SK-N-SH treated with all-trans-retinoic acid at 6 μM for 48 hours (cell line): ENCODE data around the gene CANT1.

Experiments used
- ATAC-seq: fragments of 200-7000 bp; cut with Tn5 transposase; 3 replicates; pipeline ENCODE4 v1.9.1; 2020; ENCODE audit warnings: mild to moderate bottlenecking, moderate library complexity
- ARNTL ChIP-seq: fragments of 450-650 bp; formaldehyde crosslinking; IDR thresholded peaks from 2 replicates; pipeline ENCODE4 v1.5.0; 2020; ENCODE audit warnings: low read depth, mild to moderate bottlenecking, moderate library complexity, borderline replicate concordance
- CSDC2 ChIP-seq: fragments of 250-450 bp; sonication (Bioruptor Pico); IDR thresholded peaks from 2 replicates; pipeline ENCODE4 v1.5.0; 2020; ENCODE audit warnings: mild to moderate bottlenecking, moderate library complexity
- ESRRG ChIP-seq: fragments of 250-450 bp; sonication (Bioruptor Pico); IDR thresholded peaks from 2 replicates; pipeline ENCODE4 v1.6.1; 2021; ENCODE audit warnings: mild to moderate bottlenecking
- GLIS3 ChIP-seq: fragments of 250-450 bp; sonication (Bioruptor Pico); IDR thresholded peaks from 2 replicates; pipeline ENCODE4 v1.5.0; 2020; ENCODE audit warnings: mild to moderate bottlenecking, moderate library complexity
- ISL1 ChIP-seq: fragments of 250-450 bp; sonication (Bioruptor Pico); IDR thresholded peaks from 2 replicates; pipeline ENCODE4 v2.1.2; 2022; ENCODE audit warnings: mild to moderate bottlenecking, moderate library complexity
- OSR1 ChIP-seq: fragments of 250-450 bp; sonication (Bioruptor Pico); IDR thresholded peaks from 2 replicates; pipeline ENCODE4 v1.8.0; 2022; ENCODE audit warnings: moderate library complexity, mild to moderate bottlenecking, inconsistent platforms
- PPARA ChIP-seq: fragments of 250-450 bp; sonication (Bioruptor Pico); IDR thresholded peaks from 2 replicates; pipeline ENCODE4 v1.5.0; 2020; ENCODE audit warnings: mild to moderate bottlenecking, borderline replicate concordance
- RARB ChIP-seq: fragments of 250-450 bp; sonication (Bioruptor Pico); IDR thresholded peaks from 2 replicates; pipeline ENCODE4 v1.8.0; 2021; ENCODE audit warnings: mild to moderate bottlenecking, moderate library complexity
- SNAI2 ChIP-seq: fragments of 250-450 bp; sonication (Bioruptor Pico); IDR thresholded peaks from 2 replicates; pipeline ENCODE4 v1.5.0; 2020; ENCODE audit warnings: mild to moderate bottlenecking, moderate library complexity
- TCF4 ChIP-seq: fragments of 250-450 bp; sonication (Bioruptor Pico); IDR thresholded peaks from 2 replicates; pipeline ENCODE4 v1.8.0; 2021; ENCODE audit warnings: mild to moderate bottlenecking, moderate library complexity, borderline replicate concordance
- TOX ChIP-seq: fragments of 250-450 bp; sonication (Bioruptor Pico); IDR thresholded peaks from 2 replicates; pipeline ENCODE4 v1.8.0; 2021; ENCODE audit warnings: mild to moderate bottlenecking, moderate library complexity, borderline replicate concordance
- ZC3H10 ChIP-seq: fragments of 250-450 bp; sonication (Bioruptor Pico); IDR thresholded peaks from 2 replicates; pipeline ENCODE4 v1.5.1; 2021; ENCODE audit warnings: mild to moderate bottlenecking, moderate library complexity
- ZFP3 ChIP-seq: fragments of 250-450 bp; sonication (Bioruptor Pico); IDR thresholded peaks from 2 replicates; pipeline ENCODE4 v1.5.0; 2020; ENCODE audit warnings: mild to moderate bottlenecking, moderate library complexity
- ZFP30 ChIP-seq: fragments of 450-650 bp; formaldehyde crosslinking; IDR thresholded peaks from 2 replicates; pipeline ENCODE4 v1.5.0; 2022; ENCODE audit warnings: mild to moderate bottlenecking, moderate library complexity
- ZNF565 ChIP-seq: fragments of 450-650 bp; formaldehyde crosslinking; conservative IDR thresholded peaks from 2 replicates; pipeline ENCODE4 v1.5.0; 2020; ENCODE audit warnings: low read depth, mild to moderate bottlenecking, moderate library complexity
- ZNF70 ChIP-seq: fragments of 450-650 bp; formaldehyde crosslinking; IDR thresholded peaks from 2 replicates; pipeline ENCODE4 v1.5.0; 2020; ENCODE audit warnings: mild to moderate bottlenecking, moderate library complexity
- ZNF8 ChIP-seq: fragments of 450-650 bp; formaldehyde crosslinking; IDR thresholded peaks from 2 replicates; pipeline ENCODE4 v1.5.0; 2020; ENCODE audit warnings: mild to moderate bottlenecking, moderate library complexity
- TF ChIP-seq, protein P1 (sequence below): fragments of 250-450 bp; sonication (Bioruptor Pico); IDR thresholded peaks from 2 replicates; pipeline ENCODE4 v1.5.0; 2020; ENCODE audit warnings: mild to moderate bottlenecking, moderate library complexity
- TF ChIP-seq, protein P2 (sequence below): fragments of 250-450 bp; sonication (Bioruptor Pico); IDR thresholded peaks from 2 replicates; pipeline ENCODE4 v1.8.0; 2020; ENCODE audit warnings: mild to moderate bottlenecking, moderate library complexity, borderline replicate concordance
- TF ChIP-seq, protein P3 (sequence below): fragments of 250-450 bp; sonication (Bioruptor Pico); IDR thresholded peaks from 2 replicates; pipeline ENCODE4 v1.8.0; 2021; ENCODE audit warnings: low read depth, mild to moderate bottlenecking, moderate library complexity, borderline replicate concordance
- TF ChIP-seq, protein P4 (sequence below): fragments of 250-450 bp; sonication (Bioruptor Pico); IDR thresholded peaks from 2 replicates; pipeline ENCODE4 v1.5.1; 2021; ENCODE audit warnings: mild to moderate bottlenecking, moderate library complexity
- TF ChIP-seq, protein P5 (sequence below): fragments of 250-450 bp; sonication (Bioruptor Pico); IDR thresholded peaks from 2 replicates; pipeline ENCODE4 v1.5.1; 2020; ENCODE audit warnings: low read depth, mild to moderate bottlenecking, moderate library complexity

The CANT1 gene

DNA sequence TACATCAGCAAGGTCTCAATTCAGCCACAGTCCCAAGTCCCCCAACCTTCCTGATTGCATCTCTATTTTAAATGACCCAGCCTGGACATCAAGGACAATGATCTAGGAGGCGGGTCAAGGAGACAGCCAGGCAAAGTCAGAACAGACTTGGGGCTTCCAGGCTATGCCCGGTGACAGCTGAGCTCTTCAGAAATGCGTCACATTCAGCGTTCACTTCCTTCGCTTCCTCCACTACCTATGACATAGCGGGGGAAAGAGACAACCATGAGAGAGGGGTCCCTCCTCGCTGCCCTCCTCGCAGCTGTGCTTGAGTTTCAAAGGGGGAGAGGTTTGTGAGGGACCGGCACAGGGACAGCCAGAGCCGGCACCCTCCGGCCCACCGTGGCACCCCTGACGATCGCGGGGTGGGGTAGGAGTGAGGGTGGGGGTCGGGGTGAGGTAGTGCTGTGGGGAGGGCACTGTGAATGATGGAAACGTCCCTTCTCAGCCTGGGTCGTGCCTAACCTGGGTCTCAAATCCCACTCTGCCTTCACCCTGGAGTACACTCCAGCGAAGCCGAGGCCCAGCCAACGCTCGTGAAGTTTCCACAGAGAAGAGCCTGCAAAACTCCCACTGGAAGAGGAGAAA, 17.5 kb downstream of the CANT1 start:
- ATAC-seq, result no peak
- TF ChIP-seq GLIS3 (CRISPR knock-in tag) (no peak), ZFP30 (no peak), ARNTL (CRISPR knock-in tag) (no peak)
- TF ChIP-seq, protein P1, sequence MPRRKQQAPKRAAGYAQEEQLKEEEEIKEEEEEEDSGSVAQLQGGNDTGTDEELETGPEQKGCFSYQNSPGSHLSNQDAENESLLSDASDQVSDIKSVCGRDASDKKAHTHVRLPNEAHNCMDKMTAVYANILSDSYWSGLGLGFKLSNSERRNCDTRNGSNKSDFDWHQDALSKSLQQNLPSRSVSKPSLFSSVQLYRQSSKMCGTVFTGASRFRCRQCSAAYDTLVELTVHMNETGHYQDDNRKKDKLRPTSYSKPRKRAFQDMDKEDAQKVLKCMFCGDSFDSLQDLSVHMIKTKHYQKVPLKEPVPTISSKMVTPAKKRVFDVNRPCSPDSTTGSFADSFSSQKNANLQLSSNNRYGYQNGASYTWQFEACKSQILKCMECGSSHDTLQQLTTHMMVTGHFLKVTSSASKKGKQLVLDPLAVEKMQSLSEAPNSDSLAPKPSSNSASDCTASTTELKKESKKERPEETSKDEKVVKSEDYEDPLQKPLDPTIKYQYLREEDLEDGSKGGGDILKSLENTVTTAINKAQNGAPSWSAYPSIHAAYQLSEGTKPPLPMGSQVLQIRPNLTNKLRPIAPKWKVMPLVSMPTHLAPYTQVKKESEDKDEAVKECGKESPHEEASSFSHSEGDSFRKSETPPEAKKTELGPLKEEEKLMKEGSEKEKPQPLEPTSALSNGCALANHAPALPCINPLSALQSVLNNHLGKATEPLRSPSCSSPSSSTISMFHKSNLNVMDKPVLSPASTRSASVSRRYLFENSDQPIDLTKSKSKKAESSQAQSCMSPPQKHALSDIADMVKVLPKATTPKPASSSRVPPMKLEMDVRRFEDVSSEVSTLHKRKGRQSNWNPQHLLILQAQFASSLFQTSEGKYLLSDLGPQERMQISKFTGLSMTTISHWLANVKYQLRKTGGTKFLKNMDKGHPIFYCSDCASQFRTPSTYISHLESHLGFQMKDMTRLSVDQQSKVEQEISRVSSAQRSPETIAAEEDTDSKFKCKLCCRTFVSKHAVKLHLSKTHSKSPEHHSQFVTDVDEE (CRISPR knock-in tag), result no peak

DNA sequence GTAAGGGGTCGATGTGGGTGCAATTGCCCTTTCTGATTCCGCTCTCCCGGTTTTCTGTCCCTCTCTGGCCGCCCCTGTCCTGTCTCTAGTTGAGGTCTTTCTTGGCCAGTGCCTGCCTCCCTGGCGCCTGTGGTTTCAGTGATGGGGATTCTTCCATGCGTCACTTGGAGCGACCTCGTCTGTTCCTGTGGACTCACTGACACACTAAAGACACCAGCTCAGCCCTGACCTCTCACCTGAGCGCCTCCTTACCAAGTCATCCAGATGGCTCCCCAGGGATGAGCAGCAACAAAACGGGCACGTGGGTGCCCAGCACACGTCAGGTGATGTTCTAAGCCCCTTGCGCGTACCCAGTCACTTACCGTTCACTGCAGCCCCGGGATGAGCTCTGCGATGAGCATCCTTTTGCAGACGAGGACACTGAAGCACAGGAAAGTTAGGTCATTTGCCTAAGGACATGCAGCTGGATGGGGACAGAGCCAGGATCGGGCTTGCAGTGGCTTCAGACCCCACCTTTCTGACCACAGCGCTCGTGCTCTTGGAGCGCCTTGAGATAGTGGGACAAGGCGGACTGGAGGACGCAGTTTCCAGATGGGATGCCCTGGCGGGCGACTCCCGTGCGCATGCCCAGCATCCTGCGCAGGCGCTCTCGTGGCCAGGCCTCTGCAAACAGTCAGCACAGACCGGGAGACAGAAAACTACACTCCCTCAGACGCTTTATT, 18.4 kb downstream of the CANT1 start:
- TF ChIP-seq ZNF565 (CRISPR knock-in tag) (no peak), ZC3H10 (CRISPR knock-in tag) (no peak), ISL1 (CRISPR knock-in tag) (no peak), CSDC2 (CRISPR knock-in tag) (no peak), ZFP3 (CRISPR knock-in tag) (no peak), OSR1 (CRISPR knock-in tag) (no peak), SNAI2 (CRISPR knock-in tag) (no peak), PPARA (CRISPR knock-in tag) (no peak), ZNF8 (CRISPR knock-in tag) (no peak), GLIS3 (CRISPR knock-in tag) (no peak), ARNTL (CRISPR knock-in tag) (no peak)
- TF ChIP-seq, protein P2, sequence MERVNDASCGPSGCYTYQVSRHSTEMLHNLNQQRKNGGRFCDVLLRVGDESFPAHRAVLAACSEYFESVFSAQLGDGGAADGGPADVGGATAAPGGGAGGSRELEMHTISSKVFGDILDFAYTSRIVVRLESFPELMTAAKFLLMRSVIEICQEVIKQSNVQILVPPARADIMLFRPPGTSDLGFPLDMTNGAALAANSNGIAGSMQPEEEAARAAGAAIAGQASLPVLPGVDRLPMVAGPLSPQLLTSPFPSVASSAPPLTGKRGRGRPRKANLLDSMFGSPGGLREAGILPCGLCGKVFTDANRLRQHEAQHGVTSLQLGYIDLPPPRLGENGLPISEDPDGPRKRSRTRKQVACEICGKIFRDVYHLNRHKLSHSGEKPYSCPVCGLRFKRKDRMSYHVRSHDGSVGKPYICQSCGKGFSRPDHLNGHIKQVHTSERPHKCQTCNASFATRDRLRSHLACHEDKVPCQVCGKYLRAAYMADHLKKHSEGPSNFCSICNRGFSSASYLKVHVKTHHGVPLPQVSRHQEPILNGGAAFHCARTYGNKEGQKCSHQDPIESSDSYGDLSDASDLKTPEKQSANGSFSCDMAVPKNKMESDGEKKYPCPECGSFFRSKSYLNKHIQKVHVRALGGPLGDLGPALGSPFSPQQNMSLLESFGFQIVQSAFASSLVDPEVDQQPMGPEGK (CRISPR knock-in tag), result no peak
- TF ChIP-seq, protein P3, sequence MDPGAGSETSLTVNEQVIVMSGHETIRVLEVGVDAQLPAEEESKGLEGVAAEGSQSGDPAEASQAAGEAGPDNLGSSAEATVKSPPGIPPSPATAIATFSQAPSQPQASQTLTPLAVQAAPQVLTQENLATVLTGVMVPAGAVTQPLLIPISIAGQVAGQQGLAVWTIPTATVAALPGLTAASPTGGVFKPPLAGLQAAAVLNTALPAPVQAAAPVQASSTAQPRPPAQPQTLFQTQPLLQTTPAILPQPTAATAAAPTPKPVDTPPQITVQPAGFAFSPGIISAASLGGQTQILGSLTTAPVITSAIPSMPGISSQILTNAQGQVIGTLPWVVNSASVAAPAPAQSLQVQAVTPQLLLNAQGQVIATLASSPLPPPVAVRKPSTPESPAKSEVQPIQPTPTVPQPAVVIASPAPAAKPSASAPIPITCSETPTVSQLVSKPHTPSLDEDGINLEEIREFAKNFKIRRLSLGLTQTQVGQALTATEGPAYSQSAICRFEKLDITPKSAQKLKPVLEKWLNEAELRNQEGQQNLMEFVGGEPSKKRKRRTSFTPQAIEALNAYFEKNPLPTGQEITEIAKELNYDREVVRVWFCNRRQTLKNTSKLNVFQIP (CRISPR knock-in tag), result no peak
- TF ChIP-seq, protein P4, sequence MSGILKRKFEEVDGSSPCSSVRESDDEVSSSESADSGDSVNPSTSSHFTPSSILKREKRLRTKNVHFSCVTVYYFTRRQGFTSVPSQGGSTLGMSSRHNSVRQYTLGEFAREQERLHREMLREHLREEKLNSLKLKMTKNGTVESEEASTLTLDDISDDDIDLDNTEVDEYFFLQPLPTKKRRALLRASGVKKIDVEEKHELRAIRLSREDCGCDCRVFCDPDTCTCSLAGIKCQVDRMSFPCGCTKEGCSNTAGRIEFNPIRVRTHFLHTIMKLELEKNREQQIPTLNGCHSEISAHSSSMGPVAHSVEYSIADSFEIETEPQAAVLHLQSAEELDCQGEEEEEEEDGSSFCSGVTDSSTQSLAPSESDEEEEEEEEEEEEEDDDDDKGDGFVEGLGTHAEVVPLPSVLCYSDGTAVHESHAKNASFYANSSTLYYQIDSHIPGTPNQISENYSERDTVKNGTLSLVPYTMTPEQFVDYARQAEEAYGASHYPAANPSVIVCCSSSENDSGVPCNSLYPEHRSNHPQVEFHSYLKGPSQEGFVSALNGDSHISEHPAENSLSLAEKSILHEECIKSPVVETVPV (CRISPR knock-in tag), result no peak
- no peak for ATAC-seq

DNA sequence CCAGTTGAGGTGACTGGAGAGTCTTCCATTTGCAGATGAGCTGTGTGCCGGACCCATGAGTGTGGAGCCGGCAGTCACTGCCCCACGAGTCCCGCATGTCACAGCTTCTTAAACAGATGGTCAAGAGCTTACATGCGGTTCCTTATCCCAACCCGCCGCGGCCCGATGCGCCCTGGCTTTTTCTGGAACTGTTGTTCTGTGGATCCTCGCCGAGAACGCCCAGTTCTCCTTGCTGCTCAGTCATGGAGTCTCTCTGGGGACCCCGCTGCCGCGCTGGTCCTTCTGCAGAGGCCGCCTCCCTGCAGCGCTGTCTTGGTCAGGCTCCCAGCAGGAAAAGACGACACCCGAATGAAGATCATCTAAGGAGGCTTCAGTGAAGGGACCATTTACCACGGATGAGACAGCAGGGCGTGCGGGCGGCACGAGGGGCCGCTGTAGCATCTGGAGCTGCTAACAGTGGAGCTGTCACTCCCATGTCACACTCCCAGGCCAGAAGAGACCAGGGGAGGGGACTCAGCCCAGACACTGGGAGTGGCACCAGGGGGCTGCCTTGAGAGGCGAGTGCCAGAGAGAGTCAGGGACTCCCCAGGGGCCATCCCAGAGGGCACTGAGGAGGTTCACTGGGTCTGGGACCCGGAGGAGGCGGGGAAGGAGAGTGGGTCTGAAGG, 19.1 kb downstream of the CANT1 start:
- no peak for TF ChIP-seq GLIS3 (CRISPR knock-in tag)
- no peak for TF ChIP-seq SNAI2 (CRISPR knock-in tag)
- no peak for TF ChIP-seq ZNF70 (CRISPR knock-in tag)
- no peak for TF ChIP-seq ISL1 (CRISPR knock-in tag)
- TF ChIP-seq, protein P5, sequence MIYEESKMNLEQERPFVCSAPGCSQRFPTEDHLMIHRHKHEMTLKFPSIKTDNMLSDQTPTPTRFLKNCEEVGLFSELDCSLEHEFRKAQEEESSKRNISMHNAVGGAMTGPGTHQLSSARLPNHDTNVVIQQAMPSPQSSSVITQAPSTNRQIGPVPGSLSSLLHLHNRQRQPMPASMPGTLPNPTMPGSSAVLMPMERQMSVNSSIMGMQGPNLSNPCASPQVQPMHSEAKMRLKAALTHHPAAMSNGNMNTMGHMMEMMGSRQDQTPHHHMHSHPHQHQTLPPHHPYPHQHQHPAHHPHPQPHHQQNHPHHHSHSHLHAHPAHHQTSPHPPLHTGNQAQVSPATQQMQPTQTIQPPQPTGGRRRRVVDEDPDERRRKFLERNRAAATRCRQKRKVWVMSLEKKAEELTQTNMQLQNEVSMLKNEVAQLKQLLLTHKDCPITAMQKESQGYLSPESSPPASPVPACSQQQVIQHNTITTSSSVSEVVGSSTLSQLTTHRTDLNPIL (CRISPR knock-in tag), result no peak
- no peak for TF ChIP-seq ZFP3 (CRISPR knock-in tag)
- no peak for TF ChIP-seq TCF4 (CRISPR knock-in tag)
- TF ChIP-seq ARNTL (CRISPR knock-in tag), result no peak
- no peak for TF ChIP-seq TOX
- no peak for TF ChIP-seq PPARA (CRISPR knock-in tag)
- TF ChIP-seq, protein P4 (CRISPR knock-in tag), result no peak
- no peak for TF ChIP-seq ZFP30
- no peak for TF ChIP-seq ZC3H10 (CRISPR knock-in tag)
- TF ChIP-seq ZNF8 (CRISPR knock-in tag), result no peak
- TF ChIP-seq ZNF565 (CRISPR knock-in tag), result no peak
- TF ChIP-seq ESRRG (CRISPR knock-in tag), result no peak
- TF ChIP-seq, protein P2 (CRISPR knock-in tag), result no peak
- TF ChIP-seq RARB (CRISPR knock-in tag), result no peak
- TF ChIP-seq OSR1 (CRISPR knock-in tag), result no peak
- TF ChIP-seq, all 23 proteins: peak for 0
- no peak for ATAC-seq
